ENCODE data around the gene LCK. TPM values are rescaled to one million over a fixed set of nuclear protein-coding genes. Genes with fewer than 3 reads are reported as not detected.
A peak's percentile ranks its signal among the peaks of the same experiment; 100 is the strongest.

The LCK gene
- total RNA-seq = 0.77 and 1.2 TPM in 2 replicates
- long read RNA-seq, partial matches to known transcripts = 0 of 1 reads
- long read RNA-seq, other reads (novel, unspliced or antisense) = 0 of 1 reads

- peaks cover 13% of the 10 kb centered on the region for H3K4me1 Mint-ChIP-seq (ENCODE audit: low read depth)
- no peaks in the 10 kb centered on the region for H3K9me3 Mint-ChIP-seq (ENCODE audit: low read depth)
- H3K36me3 Mint-ChIP-seq (ENCODE audit: insufficient read depth) = no peaks in the 10 kb centered on the region
- no peak for TF ChIP-seq CTCF (IDR thresholded peaks at IDR 0.05; ENCODE audit: unreplicated experiment)
- peak within 1 kb of the TSS; percentile 89 for H3K27ac Mint-ChIP-seq
- peak within 1 kb of the TSS; percentile 11 for H3K4me3 Mint-ChIP-seq (ENCODE audit: low read depth)
- no peak for DNase-seq (ENCODE audit: low spot score, unreplicated experiment)
- peaks cover 11% of the 10 kb centered on the region for H3K27me3 Mint-ChIP-seq
Measured at GRCh38 chr1:32250893-32251716, at the start of gene LCK. Gene LCK, plus strand, starts transcription at chr1:32251265. Its CDS starts 23,065 bp downstream, at chr1:32274330.

GRCh38 chr1:32204943-32205361 lies 46.1 kb upstream of the LCK start:
- DNase-seq (ENCODE audit: low spot score, unreplicated experiment) = no peak
- no peak for TF ChIP-seq CTCF (IDR thresholded peaks at IDR 0.05; ENCODE audit: unreplicated experiment)
- Mint-ChIP-seq H3K36me3 (ENCODE audit: insufficient read depth) (peaks cover 1% of the 10 kb centered on the region), H3K27me3 (no peaks in the 10 kb centered on the region), H3K4me3 (ENCODE audit: low read depth) (peak overlapping the region; percentile 88), H3K4me1 (ENCODE audit: low read depth) (peaks cover 19% of the 10 kb centered on the region), H3K27ac (peak overlapping the region; percentile 94), H3K9me3 (ENCODE audit: low read depth) (no peaks in the 10 kb centered on the region)

DNA sequence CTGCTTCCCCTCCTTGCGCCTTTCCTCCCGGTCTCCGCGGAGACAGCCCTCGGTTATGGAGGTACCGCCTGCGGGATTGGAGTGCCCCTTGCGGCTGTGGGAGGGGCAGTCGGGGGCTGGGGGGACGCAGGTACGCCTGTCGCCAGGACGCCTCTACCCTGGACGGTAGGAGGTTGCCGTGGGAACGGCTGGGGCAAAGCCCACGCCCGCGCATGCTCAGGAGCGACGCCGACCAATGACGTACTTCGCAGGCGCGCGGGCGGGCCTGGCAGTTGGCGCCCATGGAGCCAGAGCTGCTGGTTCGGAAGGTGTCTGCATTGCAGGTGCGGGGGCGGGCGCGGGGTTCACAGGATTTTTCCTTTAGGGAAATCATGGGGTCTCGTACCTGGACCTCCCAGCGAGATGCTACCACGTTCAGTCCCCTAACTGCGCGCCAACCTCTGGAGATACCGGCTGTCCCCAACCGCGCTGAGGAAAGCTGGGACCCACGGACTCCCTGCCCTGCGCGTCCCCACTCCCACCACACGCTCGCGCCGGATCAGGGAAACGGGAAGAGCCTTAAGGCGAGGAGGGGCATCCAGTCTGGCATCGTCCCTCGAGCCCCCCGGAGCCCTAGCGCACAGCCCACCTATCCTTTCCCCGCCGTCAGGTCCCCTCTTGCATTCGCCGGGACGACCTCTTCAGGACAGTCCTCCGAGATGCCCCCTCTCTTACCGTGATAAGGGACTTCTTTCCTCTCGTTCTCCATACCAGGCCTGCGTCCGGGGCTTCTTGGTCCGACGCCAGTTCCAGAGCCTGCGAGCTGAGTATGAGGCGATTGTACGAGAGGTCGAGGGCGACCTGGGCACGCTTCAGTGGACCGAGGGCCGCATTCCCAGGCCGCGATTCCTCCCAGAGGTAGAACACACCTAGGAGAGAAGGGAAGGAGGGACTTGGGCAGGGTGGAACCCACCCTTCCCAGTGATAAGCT lies 45.4 kb upstream of the LCK start, which contains the start of gene IQCC:
Gene IQCC (plus strand): TSS at position 271 of the 970 bp plus-strand sequence. CDS start 11 bp downstream, at position 282.
- peaks cover 1% of the 10 kb centered on the region for H3K36me3 Mint-ChIP-seq (ENCODE audit: insufficient read depth)
- H3K4me3 Mint-ChIP-seq (ENCODE audit: low read depth) = peak within 1 kb of the TSS; percentile 88
- H3K4me1 Mint-ChIP-seq (ENCODE audit: low read depth) = peaks cover 13% of the 10 kb centered on the region
- no peaks in the 10 kb centered on the region for H3K9me3 Mint-ChIP-seq (ENCODE audit: low read depth)
- peak; percentile 87 for DNase-seq (ENCODE audit: low spot score, unreplicated experiment)
- H3K27ac Mint-ChIP-seq = peak within 1 kb of the TSS; percentile 94
- H3K27me3 Mint-ChIP-seq = no peaks in the 10 kb centered on the region
- peak; percentile 48 for TF ChIP-seq CTCF (IDR thresholded peaks at IDR 0.05; ENCODE audit: unreplicated experiment)

DNA sequence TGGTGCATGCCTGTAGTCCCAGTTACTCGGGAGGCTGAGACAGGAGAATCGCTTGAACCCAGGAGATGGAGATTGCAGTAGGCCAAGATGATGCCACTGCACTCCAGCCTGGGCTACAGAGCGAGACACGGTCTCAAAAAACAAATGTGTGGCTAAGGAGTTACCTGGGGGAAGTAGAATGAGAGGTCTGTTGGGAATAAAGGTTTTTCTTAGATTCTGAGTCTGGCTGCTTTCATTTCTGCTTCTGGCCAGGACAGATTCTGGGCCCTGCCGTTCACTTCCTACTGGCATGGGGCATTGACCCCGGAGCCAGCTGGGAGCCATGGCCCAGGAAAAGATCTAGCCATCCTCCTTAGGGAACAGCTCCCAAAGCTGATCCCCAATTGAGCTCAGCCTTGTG lies 42.6 kb upstream of the LCK start:
- no peak overlapping the region for H3K27ac Mint-ChIP-seq
- DNase-seq (ENCODE audit: low spot score, unreplicated experiment) = no peak
- peaks cover 8% of the 10 kb centered on the region for H3K4me1 Mint-ChIP-seq (ENCODE audit: low read depth)
- H3K4me3 Mint-ChIP-seq (ENCODE audit: low read depth) = no peak overlapping the region
- no peak for TF ChIP-seq CTCF (IDR thresholded peaks at IDR 0.05; ENCODE audit: unreplicated experiment)
- H3K36me3 Mint-ChIP-seq (ENCODE audit: insufficient read depth) = peaks cover 1% of the 10 kb centered on the region
- no peaks in the 10 kb centered on the region for H3K9me3 Mint-ChIP-seq (ENCODE audit: low read depth)
- H3K27me3 Mint-ChIP-seq = no peaks in the 10 kb centered on the region

DNA sequence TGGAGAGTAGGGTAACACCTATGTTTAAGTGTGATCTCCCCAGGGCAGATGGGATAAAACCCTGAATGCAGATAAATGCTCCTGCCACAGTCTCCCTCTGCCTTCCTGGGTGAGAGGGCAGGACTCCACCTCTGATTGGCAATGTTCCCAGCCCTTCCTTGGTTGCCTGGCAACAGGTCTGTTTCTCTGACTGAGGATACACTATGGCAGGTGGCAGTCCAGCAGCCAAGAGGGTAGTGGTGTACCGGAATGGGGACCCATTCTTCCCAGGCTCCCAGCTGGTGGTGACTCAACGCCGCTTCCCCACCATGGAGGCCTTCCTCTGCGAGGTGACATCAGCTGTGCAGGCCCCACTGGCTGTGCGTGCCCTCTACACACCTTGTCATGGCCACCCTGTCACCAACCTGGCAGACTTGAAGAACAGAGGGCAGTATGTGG lies 42.2 kb upstream of the LCK start, which contains the start of gene DCDC2B:
Gene DCDC2B (plus strand): TSS at position 199 of the 438 bp plus-strand sequence. CDS start 5 bp downstream, at position 204.
- Mint-ChIP-seq H3K36me3 (ENCODE audit: insufficient read depth) (peaks cover 1% of the 10 kb centered on the region), H3K9me3 (ENCODE audit: low read depth) (no peaks in the 10 kb centered on the region), H3K27ac (no peak within 1 kb of the TSS), H3K27me3 (no peaks in the 10 kb centered on the region), H3K4me3 (ENCODE audit: low read depth) (no peak within 1 kb of the TSS), H3K4me1 (ENCODE audit: low read depth) (peaks cover 8% of the 10 kb centered on the region)
- no peak for DNase-seq (ENCODE audit: low spot score, unreplicated experiment)
- TF ChIP-seq CTCF (IDR thresholded peaks at IDR 0.05; ENCODE audit: unreplicated experiment) = no peak
